ENCODE measurements around the gene TRAF6. TPM values are rescaled to one million over a fixed set of nuclear protein-coding genes. Genes with fewer than 3 reads are reported as not detected.

The TRAF6 gene
- total RNA-seq, 4 donors from 2014 or later, result 14.3 to 19.1 (median 15.6) TPM

DNA sequence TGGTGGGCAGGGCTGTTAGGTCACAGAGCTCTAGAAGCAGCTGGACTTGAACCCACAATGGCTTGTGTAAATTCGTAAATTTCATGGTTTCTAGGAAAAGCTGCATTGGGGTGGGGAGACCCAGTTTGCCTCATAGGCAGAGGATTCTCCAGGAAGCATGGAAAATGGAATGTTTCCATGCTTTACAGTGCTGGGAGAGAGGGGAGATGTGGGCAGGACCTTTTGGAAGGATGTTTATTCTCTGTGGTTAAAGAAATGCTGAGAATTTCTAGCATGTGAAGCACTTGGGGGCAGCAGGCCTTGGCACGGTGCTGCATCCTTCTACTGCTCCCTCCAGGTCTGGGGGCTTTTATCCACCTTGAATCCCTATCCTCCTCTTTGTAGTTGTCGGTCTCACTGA, 46.3 kb downstream of the TRAF6 start:
- TF ChIP-seq, protein P1, sequence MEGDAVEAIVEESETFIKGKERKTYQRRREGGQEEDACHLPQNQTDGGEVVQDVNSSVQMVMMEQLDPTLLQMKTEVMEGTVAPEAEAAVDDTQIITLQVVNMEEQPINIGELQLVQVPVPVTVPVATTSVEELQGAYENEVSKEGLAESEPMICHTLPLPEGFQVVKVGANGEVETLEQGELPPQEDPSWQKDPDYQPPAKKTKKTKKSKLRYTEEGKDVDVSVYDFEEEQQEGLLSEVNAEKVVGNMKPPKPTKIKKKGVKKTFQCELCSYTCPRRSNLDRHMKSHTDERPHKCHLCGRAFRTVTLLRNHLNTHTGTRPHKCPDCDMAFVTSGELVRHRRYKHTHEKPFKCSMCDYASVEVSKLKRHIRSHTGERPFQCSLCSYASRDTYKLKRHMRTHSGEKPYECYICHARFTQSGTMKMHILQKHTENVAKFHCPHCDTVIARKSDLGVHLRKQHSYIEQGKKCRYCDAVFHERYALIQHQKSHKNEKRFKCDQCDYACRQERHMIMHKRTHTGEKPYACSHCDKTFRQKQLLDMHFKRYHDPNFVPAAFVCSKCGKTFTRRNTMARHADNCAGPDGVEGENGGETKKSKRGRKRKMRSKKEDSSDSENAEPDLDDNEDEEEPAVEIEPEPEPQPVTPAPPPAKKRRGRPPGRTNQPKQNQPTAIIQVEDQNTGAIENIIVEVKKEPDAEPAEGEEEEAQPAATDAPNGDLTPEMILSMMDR (IDR thresholded peaks at IDR 0.05; ENCODE audit: low read depth), result no peak

DNA sequence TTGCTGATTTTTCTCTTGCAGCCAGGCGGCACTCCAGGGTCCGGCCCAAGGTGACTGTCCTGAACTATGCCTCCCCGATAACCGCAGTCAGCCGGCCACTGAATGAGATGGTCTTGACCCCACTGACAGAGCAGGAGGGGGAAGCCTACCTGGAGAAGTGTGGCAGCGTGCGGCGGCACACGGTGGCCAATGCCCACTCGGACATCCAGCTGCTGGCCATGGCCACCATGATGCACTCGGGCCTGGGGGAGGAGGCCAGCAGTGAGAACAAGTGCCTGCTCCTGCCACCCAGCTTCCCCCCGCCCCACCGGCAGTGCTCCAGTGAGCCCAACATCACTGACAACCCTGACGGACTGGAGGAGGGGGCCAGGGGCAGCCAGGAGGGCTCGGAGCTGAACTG, 47.8 kb downstream of the TRAF6 start:
- TF ChIP-seq, protein P1 (IDR thresholded peaks at IDR 0.05; ENCODE audit: low read depth), result no peak

DNA sequence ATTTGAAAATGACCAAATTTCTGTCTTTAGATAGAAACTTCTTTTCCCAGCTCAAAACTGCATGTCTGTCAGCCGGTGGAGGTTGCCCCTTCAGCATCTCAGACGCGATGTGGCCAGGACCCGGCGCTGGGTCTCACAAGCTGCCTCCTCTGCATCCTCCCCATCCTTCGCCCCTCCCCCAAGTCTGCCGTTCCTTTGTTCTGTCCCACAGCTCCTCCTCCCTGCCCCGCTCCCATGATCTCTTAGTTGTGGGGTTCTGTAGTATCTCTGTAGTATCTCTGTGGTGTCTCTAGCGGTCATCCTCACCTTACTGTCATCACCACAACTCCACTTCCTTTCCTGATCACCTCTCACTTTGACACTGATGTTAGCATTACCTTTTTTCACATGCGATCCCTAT, 49.9 kb downstream of the TRAF6 start:
- TF ChIP-seq, protein P1 (IDR thresholded peaks at IDR 0.05; ENCODE audit: low read depth), result no peak

DNA sequence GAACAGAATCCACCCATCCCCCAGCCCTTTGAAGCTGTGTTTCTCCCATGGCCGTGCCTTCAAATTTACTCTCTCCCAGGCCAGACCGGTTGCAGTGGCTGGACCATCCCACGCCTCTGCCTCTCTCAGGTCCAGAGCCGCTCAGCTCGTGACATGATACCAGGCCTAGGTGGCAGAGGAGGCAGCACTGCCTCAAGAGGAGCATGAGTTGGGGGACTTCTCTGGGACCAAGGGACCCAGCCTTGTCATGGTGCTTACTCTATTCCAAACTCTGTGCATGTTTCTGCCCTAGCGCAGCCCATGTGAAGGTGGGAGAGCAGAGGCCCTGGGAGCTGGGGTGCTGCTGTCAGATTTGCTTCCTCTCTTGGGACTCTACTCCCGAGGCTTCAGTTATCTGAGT, 51.0 kb downstream of the TRAF6 start:
- TF ChIP-seq, protein P1 (IDR thresholded peaks at IDR 0.05; ENCODE audit: low read depth), result no peak

DNA sequence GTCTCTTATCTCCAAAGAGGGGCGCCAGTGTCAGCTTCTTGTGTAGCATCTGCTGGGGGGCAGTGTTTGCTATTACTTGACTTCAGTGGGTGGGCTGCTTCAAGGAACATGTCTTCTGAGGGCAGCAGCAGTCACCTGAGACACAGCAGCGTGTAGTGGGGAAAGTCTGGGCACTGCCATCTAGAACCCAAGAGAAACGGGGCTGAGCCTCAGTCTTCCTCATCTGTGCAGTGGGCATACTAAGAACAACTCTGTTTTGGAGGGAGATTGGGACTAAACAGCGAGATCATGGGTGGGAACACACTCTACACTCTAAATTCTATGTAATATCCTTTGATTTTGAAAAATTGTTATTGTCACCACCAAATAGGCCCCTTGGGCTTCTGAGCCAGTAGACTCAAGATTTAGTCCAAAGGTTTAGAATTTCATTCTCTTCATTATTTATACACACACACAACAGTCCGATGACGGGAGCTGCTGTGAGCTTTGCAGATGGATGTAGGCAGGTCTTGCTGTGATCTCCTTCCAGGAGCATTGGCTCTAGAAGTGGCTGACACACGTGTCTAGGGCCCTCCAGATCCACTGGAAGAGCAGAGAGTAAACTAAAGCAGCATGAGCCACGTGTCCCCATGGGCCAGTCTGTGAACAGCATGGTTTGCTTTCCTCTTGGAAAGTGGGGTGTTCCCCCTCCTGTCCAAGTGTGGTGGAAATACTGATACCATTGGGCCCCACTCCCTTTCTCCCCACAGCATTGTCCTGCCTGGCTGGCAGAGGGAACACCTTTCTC, 51.8 kb downstream of the TRAF6 start:
- TF ChIP-seq, protein P1 (IDR thresholded peaks at IDR 0.05; ENCODE audit: low read depth), result no peak

DNA sequence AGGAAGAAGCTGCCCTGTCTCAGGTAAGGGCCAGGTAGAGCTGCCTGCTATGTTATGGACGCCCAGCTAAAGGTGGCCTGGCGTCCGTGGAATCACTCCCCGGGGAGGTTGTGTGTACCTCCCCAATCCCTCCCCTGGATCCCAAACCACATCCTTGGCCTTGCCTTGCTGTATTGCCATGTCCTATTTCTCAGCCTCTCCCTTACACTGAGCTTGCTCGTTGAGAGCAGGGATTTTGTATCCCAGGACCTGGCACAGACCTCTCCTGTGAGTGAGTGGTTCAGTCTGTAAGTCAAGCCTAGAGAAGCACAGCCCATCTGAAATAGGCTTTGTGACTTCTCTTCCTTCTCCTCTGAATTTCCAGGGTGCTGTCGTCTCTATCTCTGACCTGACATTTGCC, 53.9 kb downstream of the TRAF6 start:
- TF ChIP-seq, protein P1 (IDR thresholded peaks at IDR 0.05; ENCODE audit: low read depth), result no peak

DNA sequence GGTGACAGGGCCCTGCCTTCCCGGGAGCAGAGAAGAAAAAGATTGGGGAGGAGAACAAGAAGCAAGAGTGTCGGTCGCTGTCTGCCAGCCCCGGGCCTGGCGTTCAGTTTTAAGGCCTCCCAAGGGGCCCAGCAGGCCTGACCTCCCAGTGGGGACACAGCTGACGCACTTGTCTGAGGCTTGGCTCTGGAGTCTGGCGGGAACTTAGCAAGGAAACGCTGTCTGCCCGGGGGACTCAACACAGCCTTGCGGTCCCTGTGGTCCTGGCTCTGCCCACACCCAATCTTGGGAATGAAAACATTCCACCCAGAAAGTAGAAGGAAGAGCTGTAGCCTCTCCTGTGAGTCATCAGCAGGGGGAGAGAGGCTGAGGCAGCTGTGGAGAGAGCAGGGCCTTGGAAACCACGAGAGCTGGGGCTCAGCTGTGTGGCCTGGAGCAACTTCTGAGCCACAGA, 54.4 kb downstream of the TRAF6 start:
- TF ChIP-seq, protein P1 (IDR thresholded peaks at IDR 0.05; ENCODE audit: low read depth), result no peak
